Suprapubic skin (tissue), 4 donors: ENCODE results near the gene CALCA. TPM values are rescaled to one million over a fixed set of nuclear protein-coding genes. Genes with fewer than 3 reads are reported as not detected.

Experiments
- DNase-seq, 2 donors: peaks; one replicate each; pipeline ENCODE4 v3.0.0-alpha.2; 2019; ENCODE audit warnings: low spot score in 2 of 2
- H3K27ac ChIP-seq: fragments of 200-600 bp; sonication (generic); one replicate; pipeline ENCODE4 v1.5.1; 2019
- H3K27me3 ChIP-seq: fragments of 200-600 bp; sonication (generic); one replicate; pipeline ENCODE4 v1.5.1; 2019
- H3K36me3 ChIP-seq: fragments of 200-600 bp; sonication (generic); one replicate; pipeline ENCODE4 v1.5.1; 2019
- H3K4me1 ChIP-seq: fragments of 200-600 bp; sonication (generic); one replicate; pipeline ENCODE4 v1.5.1; 2019
- H3K4me3 ChIP-seq: fragments of 200-600 bp; sonication (generic); one replicate; pipeline ENCODE4 v1.5.1; 2019; ENCODE audit warnings: mild to moderate bottlenecking
- H3K9me3 ChIP-seq: fragments of 200-600 bp; sonication (generic); one replicate; pipeline ENCODE4 v1.5.1; 2019
- EP300 ChIP-seq: sonication (generic); formaldehyde crosslinking; IDR thresholded peaks from one replicate; pipeline ENCODE4 v1.6.1; 2017; ENCODE audit warnings: antibody characterized with exemption
- POLR2A ChIP-seq, 2 donors: fragments of 450-650 bp; IDR thresholded peaks; one replicate each; pipeline ENCODE4 v1.6.1; 2017; ENCODE audit warnings: antibody characterized with exemption in 2 of 2, mild to moderate bottlenecking in 2 of 2, moderate library complexity in 2 of 2
- POLR2AphosphoS5 ChIP-seq, 3 donors: sonication (generic); formaldehyde crosslinking; IDR thresholded peaks; one replicate each; pipeline ENCODE4 v1.6.1; 2017; ENCODE audit warnings: antibody characterized with exemption in 3 of 3
- WGBS: methylation state at CpG from one replicate; pipeline ENCODE4 v1.1.5; 2018; 5-methylcytosine and 5-hydroxymethylcytosine counted together
- total RNA-seq, 4 donors: library from RNA; depleted of rRNA; stranded (reverse); fragments of >200 nt; gene quantifications; one replicate each; pipeline ENCODE4 v1.1.0, GENCODE V29; 2016
- TF ChIP-seq, protein P1 (sequence below), 2 donors: fragments of 200-600 bp in 1 of 2; fragments of 450-650 bp in 1 of 2; sonication (generic) in 1 of 2; IDR thresholded peaks; one replicate each; pipeline ENCODE4 v1.5.1; 2016 to 2019; ENCODE audit warnings: antibody characterized with exemption in 2 of 2, mild to moderate bottlenecking in 1 of 2, moderate library complexity in 1 of 2

Gene CALCA
- total RNA-seq, 4 donors from 2014 or later, result not detected

DNA sequence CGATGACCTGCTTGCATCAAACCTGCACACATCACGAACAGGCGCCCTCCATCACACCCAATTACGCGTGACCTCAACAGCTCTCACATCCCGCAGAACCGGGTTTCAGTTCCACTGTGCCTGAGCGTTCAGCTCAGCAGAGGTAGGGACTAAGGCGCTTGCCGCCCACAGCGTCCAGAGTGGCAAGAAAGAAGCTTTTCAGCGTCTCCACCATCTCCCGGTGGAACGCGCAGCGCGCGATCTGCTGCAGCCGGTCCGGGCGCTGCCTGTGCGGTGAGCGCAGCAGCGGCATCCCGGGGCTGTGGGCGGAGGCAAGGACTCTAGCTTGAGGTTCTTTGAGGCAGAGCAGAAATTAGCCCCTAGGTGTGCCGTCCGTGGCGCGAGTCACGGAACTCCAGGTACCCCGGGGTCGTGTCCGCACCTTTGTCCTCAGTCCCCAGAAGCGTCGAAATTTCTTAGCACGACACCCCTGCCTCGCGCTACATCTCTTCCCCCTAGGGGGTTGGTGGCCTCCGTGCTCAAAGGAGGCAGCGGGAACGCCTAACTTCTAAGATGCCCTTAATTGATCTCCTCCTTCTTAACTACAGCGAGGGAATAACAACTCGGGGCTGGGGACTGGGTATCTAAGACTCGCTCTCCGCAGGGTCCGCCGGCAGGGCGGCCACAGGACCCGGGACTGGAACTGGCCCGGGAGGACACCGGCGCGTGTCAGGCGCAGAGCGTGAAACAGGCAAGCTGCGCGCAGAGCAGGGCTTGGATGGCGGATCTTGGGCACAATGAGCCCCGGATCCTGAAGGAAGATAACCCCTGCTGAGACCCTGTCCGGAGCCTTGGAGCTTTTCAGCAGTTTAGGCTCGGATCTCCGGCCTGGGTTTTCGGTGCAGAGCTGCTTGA, 1.7 kb upstream of the CALCA start:
- WGBS, result 3% methylated on average over 33 of the region's 64 CpGs
- TF ChIP-seq EP300, result no peak
- no peak for TF ChIP-seq POLR2A (IDR thresholded peaks at IDR 0.05)
- TF ChIP-seq, protein P1, sequence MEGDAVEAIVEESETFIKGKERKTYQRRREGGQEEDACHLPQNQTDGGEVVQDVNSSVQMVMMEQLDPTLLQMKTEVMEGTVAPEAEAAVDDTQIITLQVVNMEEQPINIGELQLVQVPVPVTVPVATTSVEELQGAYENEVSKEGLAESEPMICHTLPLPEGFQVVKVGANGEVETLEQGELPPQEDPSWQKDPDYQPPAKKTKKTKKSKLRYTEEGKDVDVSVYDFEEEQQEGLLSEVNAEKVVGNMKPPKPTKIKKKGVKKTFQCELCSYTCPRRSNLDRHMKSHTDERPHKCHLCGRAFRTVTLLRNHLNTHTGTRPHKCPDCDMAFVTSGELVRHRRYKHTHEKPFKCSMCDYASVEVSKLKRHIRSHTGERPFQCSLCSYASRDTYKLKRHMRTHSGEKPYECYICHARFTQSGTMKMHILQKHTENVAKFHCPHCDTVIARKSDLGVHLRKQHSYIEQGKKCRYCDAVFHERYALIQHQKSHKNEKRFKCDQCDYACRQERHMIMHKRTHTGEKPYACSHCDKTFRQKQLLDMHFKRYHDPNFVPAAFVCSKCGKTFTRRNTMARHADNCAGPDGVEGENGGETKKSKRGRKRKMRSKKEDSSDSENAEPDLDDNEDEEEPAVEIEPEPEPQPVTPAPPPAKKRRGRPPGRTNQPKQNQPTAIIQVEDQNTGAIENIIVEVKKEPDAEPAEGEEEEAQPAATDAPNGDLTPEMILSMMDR (IDR thresholded peaks at IDR 0.05), result no peak
- TF ChIP-seq POLR2AphosphoS5 (IDR thresholded peaks at IDR 0.05), result no peak
- H3K27me3 ChIP-seq, result peaks cover 76% of the 10 kb centered on the region
- H3K4me3 ChIP-seq, result peak overlapping the region; percentile 35
- DNase-seq, result no peak
- H3K27ac ChIP-seq, result no peak overlapping the region
- peaks cover 38% of the 10 kb centered on the region for H3K4me1 ChIP-seq
- no peaks in the 10 kb centered on the region for H3K9me3 ChIP-seq
- no peaks in the 10 kb centered on the region for H3K36me3 ChIP-seq

DNA sequence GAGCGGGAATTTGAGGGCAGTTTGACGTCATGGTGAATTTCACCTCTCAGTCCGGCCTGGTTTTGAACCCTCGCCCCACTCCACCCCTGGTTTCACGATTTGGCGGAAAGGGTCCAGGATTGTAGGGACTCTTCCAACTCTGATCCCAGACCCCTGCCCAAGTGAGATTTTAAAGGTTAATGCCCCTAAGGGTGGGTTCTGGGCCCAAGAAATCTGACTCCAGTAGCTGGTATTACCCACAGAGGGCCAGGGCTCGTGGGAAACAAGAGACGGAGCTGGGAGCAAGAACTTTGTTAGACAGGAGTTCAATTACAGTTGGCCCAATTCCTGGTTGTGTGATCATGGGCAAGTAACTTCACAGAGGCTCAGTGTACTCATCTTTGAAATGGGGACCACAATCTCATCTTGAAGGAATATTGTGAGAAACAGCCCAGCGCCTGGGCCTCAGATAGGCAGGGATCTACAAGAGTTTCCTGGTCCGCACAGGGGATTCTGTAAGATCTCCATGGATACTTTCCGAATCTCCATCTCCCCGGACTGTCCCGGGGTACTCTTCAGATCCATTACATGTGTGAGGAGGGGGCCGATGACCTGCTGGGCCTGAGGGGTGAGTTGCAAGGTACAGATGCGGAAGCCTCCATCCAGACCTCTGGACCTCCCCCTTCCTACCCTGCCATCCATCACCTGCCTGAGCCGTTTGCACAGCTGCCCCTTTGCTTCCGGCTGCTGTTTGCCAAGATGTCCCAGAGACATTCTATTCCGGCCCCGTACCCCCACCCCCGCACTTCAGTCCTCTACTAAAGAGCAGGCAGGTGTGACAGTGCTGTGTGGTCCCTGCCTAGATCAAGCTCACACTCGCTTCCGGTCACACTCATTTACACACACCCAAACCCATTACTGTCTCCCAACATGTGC, 687 bp upstream of the CALCA start:
- DNase-seq, result no peak

DNA sequence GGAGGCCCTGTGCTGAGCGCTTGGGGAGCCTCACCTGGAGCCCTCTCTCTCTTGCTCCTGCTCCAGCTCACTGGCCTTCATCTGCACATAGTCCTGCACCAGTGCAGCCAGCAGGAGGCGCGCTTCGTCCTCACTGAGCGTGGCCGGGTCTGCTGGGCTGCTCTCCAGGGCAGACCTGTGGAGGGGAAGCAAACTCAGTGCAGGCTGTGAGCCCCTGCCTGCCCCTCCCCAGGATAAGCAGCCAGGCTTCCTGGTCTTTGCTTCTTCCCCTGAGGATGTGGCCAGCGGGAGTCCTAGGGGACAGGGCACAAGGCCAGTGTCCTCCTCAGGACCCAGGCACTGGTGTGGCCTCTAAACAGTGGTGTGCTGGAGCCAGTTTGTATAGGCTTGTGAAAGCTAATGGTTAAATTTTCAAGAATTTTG, 2.2 kb downstream of the CALCA start:
- Histone ChIP-seq H3K9me3 (no peaks in the 10 kb centered on the region), H3K27me3 (peaks cover 69% of the 10 kb centered on the region), H3K4me1 (peaks cover 32% of the 10 kb centered on the region), H3K36me3 (no peaks in the 10 kb centered on the region), H3K27ac (no peak overlapping the region), H3K4me3 (no peak overlapping the region)
- 27% methylated on average over 5 of the region's 7 CpGs for WGBS
- DNase-seq, result no peak
- no peak for TF ChIP-seq POLR2AphosphoS5 (IDR thresholded peaks at IDR 0.05)
- TF ChIP-seq POLR2A (IDR thresholded peaks at IDR 0.05), result no peak
- TF ChIP-seq, protein P1 (IDR thresholded peaks at IDR 0.05), result peak in 1 of 2 donors; percentile 12

More for the DNA sequence above, 687 bp upstream of the CALCA start:
- WGBS, result 13% methylated on average over 18 of the region's 22 CpGs
- peak overlapping the region; percentile 35 for H3K4me3 ChIP-seq
- peaks cover 83% of the 10 kb centered on the region for H3K27me3 ChIP-seq
- H3K36me3 ChIP-seq, result no peaks in the 10 kb centered on the region
- no peak overlapping the region for H3K27ac ChIP-seq
- peaks cover 38% of the 10 kb centered on the region for H3K4me1 ChIP-seq
- H3K9me3 ChIP-seq, result no peaks in the 10 kb centered on the region
- TF ChIP-seq POLR2A (IDR thresholded peaks at IDR 0.05) (no peak), EP300 (no peak), POLR2AphosphoS5 (IDR thresholded peaks at IDR 0.05) (no peak)
- TF ChIP-seq, protein P1 (IDR thresholded peaks at IDR 0.05), result no peak

DNA sequence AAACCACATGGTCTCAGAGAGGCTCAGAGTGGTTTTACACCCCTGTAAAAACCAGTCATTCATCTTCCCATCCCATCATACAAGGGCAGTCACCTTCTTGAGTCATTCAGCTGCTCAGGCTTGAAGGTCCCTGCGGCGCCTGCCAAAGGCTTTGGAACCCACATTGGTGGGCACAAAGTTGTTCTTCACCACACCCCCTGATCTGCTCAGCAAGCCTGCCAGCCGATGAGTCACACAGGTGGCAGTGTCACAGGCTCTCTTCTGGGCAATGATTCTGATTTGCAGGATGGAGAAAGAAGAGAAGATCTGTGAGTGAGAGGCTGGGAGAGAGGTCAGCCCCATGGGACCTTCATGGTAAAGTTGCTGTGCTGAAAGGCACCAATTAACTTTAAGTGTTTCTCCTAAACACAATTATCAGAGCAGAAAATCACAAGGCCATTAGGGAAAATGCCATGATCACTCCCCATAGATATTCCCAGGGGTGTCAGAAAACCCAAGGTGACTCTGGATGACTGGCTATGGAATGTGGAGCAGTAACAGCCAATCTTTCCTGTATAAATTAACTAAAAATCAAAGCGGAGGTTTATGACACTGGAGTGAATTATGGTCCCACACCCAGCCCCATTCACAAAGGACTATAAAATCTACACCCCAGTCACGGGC, 4.4 kb downstream of the CALCA start:
- H3K36me3 ChIP-seq, result no peaks in the 10 kb centered on the region
- 60% methylated on average over 5 of the region's 5 CpGs for WGBS
- H3K27me3 ChIP-seq, result peaks cover 47% of the 10 kb centered on the region
- peaks cover 11% of the 10 kb centered on the region for H3K4me1 ChIP-seq
- H3K27ac ChIP-seq, result no peak overlapping the region
- H3K4me3 ChIP-seq, result no peak overlapping the region
- H3K9me3 ChIP-seq, result no peaks in the 10 kb centered on the region
- TF ChIP-seq POLR2A (IDR thresholded peaks at IDR 0.05) (no peak), EP300 (no peak), POLR2AphosphoS5 (IDR thresholded peaks at IDR 0.05) (no peak)
- TF ChIP-seq, protein P1 (IDR thresholded peaks at IDR 0.05), result no peak
- DNase-seq, result no peak
